ENCODE results near the gene SMOC2.

Gene SMOC2

DNA sequence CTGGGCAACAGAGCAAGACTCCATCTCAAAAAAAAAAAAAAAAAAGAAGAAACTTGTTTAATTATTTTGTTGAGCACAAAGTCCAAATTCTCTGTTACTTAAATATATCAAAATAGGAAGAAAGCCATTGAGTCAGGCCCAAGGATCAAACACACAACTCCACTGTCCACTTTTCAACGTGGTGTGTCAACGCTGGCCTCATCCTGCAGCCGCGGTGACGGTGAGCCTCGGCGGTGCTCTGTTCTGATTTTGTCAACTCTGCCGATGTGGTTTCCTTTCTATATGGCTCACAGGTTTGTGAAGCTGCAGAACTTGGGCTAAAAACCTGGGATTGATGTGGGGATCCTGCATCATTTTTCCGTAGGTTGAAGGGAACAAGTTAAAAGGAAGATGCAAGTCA, 3.2 kb upstream of the SMOC2 start:
- no peak overlapping the region for H3K4me3 ChIP-seq (ENCODE audit: low read depth, low read length)
- no peaks in the 10 kb centered on the region for H3K36me3 ChIP-seq (ENCODE audit: control insufficient read depth in 2 of 2, insufficient read depth in 1 of 2, low read length in 2 of 2)
- CTCF ChIA-PET = interaction anchor here (0.6 kb wide), 1 partner anchor 507 kb away, joined by 3 read pairs; no protein-coding TSS in a partner anchor
- H3K27ac ChIP-seq (ENCODE audit: extremely low read depth, low read depth, low read length) = no peak overlapping the region
- H3K9me3 ChIP-seq (ENCODE audit: control insufficient read depth, insufficient read depth, low read depth, low read length) = no peaks in the 10 kb centered on the region
- POLR2A ChIA-PET = no interaction called here
- TF ChIP-seq ZNF324 (tag by site-specific recombination; IDR thresholded peaks at IDR 0.05) = no peak
- TF ChIP-seq SALL2 (tag by site-specific recombination; IDR thresholded peaks at IDR 0.05; ENCODE audit: borderline replicate concordance) = no peak
- no peak for TF ChIP-seq ZNF544 (tag by site-specific recombination; IDR thresholded peaks at IDR 0.05)
- TF ChIP-seq, protein P1, sequence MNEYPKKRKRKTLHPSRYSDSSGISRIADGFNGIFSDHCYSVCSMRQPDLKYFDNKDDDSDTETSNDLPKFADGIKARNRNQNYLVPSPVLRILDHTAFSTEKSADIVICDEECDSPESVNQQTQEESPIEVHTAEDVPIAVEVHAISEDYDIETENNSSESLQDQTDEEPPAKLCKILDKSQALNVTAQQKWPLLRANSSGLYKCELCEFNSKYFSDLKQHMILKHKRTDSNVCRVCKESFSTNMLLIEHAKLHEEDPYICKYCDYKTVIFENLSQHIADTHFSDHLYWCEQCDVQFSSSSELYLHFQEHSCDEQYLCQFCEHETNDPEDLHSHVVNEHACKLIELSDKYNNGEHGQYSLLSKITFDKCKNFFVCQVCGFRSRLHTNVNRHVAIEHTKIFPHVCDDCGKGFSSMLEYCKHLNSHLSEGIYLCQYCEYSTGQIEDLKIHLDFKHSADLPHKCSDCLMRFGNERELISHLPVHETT (tag by site-specific recombination; IDR thresholded peaks at IDR 0.05) = no peak
- TF ChIP-seq ZNF843 (tag by site-specific recombination; IDR thresholded peaks at IDR 0.05) = no peak
- TF ChIP-seq ZNF391 (tag by site-specific recombination; IDR thresholded peaks at IDR 0.05; ENCODE audit: borderline replicate concordance, low read depth) = no peak
- no peak for TF ChIP-seq WT1 (tag by site-specific recombination; IDR thresholded peaks at IDR 0.05)
- TF ChIP-seq ZBTB17 (tag by site-specific recombination; IDR thresholded peaks at IDR 0.05) = no peak
- no peak for TF ChIP-seq GLI2 (tag by site-specific recombination; IDR thresholded peaks at IDR 0.05; ENCODE audit: borderline replicate concordance, low read depth)
- TF ChIP-seq, protein P2, sequence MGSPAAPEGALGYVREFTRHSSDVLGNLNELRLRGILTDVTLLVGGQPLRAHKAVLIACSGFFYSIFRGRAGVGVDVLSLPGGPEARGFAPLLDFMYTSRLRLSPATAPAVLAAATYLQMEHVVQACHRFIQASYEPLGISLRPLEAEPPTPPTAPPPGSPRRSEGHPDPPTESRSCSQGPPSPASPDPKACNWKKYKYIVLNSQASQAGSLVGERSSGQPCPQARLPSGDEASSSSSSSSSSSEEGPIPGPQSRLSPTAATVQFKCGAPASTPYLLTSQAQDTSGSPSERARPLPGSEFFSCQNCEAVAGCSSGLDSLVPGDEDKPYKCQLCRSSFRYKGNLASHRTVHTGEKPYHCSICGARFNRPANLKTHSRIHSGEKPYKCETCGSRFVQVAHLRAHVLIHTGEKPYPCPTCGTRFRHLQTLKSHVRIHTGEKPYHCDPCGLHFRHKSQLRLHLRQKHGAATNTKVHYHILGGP (tag by site-specific recombination; IDR thresholded peaks at IDR 0.05) = no peak
- no peak for TF ChIP-seq MEIS1 (CRISPR knock-in tag; IDR thresholded peaks at IDR 0.05; ENCODE audit: borderline replicate concordance)
- TF ChIP-seq, protein P3, sequence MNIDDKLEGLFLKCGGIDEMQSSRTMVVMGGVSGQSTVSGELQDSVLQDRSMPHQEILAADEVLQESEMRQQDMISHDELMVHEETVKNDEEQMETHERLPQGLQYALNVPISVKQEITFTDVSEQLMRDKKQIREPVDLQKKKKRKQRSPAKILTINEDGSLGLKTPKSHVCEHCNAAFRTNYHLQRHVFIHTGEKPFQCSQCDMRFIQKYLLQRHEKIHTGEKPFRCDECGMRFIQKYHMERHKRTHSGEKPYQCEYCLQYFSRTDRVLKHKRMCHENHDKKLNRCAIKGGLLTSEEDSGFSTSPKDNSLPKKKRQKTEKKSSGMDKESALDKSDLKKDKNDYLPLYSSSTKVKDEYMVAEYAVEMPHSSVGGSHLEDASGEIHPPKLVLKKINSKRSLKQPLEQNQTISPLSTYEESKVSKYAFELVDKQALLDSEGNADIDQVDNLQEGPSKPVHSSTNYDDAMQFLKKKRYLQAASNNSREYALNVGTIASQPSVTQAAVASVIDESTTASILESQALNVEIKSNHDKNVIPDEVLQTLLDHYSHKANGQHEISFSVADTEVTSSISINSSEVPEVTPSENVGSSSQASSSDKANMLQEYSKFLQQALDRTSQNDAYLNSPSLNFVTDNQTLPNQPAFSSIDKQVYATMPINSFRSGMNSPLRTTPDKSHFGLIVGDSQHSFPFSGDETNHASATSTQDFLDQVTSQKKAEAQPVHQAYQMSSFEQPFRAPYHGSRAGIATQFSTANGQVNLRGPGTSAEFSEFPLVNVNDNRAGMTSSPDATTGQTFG (tag by site-specific recombination; IDR thresholded peaks at IDR 0.05; ENCODE audit: borderline replicate concordance) = no peak
- no peak for TF ChIP-seq KLF10 (tag by site-specific recombination; IDR thresholded peaks at IDR 0.05)
- TF ChIP-seq, protein P4, sequence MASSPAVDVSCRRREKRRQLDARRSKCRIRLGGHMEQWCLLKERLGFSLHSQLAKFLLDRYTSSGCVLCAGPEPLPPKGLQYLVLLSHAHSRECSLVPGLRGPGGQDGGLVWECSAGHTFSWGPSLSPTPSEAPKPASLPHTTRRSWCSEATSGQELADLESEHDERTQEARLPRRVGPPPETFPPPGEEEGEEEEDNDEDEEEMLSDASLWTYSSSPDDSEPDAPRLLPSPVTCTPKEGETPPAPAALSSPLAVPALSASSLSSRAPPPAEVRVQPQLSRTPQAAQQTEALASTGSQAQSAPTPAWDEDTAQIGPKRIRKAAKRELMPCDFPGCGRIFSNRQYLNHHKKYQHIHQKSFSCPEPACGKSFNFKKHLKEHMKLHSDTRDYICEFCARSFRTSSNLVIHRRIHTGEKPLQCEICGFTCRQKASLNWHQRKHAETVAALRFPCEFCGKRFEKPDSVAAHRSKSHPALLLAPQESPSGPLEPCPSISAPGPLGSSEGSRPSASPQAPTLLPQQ (tag by site-specific recombination; IDR thresholded peaks at IDR 0.05) = no peak
- TF ChIP-seq ZNF623 (tag by site-specific recombination; IDR thresholded peaks at IDR 0.05) = no peak
- TF ChIP-seq ZNF837 (tag by site-specific recombination; IDR thresholded peaks at IDR 0.05) = no peak
- no peak for TF ChIP-seq ZSCAN23 (tag by site-specific recombination; IDR thresholded peaks at IDR 0.05)
- TF ChIP-seq ZNF274 (IDR thresholded peaks at IDR 0.05; ENCODE audit: low read length) = no peak
- TF ChIP-seq ZNF274 (tag by site-specific recombination; IDR thresholded peaks at IDR 0.05; ENCODE audit: borderline replicate concordance) = no peak
- TF ChIP-seq, protein P5, sequence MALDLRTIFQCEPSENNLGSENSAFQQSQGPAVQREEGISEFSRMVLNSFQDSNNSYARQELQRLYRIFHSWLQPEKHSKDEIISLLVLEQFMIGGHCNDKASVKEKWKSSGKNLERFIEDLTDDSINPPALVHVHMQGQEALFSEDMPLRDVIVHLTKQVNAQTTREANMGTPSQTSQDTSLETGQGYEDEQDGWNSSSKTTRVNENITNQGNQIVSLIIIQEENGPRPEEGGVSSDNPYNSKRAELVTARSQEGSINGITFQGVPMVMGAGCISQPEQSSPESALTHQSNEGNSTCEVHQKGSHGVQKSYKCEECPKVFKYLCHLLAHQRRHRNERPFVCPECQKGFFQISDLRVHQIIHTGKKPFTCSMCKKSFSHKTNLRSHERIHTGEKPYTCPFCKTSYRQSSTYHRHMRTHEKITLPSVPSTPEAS (tag by site-specific recombination; IDR thresholded peaks at IDR 0.05) = no peak
- no peaks in the 10 kb centered on the region for H3K4me1 ChIP-seq (ENCODE audit: control insufficient read depth, insufficient read depth, low read length)

Data from HEK293 (cell line).